ENCODE measurements around the gene ME3.

ME3 gene

GRCh38 chr11:86672007-86672621 lies at the start of gene ME3:
Gene ME3 (minus strand): TSS chr11:86672616.
- peak in 51 of 56 donors; percentile 10 to 80 (median 61) for DNase-seq

DNA sequence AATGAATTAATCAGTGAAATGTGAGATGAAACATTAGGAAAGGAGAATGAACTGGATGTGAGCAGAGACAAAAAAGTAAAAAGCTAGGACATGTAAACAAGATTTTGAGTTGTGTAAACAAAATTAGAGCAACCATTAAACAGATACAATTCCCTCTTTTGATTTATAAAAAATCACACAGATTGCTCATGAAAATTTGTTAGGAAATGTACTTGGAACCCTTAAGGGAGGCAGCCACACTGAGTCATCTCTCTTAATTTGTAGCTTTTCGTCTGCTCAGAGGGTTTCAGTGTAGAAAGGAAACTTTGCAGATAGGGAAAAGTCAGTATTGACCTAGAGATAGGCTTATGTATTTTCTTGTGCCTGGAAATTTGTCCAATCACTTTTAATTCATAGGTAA lies 49.6 kb upstream of the ME3 start:
- DNase-seq = no peak

DNA sequence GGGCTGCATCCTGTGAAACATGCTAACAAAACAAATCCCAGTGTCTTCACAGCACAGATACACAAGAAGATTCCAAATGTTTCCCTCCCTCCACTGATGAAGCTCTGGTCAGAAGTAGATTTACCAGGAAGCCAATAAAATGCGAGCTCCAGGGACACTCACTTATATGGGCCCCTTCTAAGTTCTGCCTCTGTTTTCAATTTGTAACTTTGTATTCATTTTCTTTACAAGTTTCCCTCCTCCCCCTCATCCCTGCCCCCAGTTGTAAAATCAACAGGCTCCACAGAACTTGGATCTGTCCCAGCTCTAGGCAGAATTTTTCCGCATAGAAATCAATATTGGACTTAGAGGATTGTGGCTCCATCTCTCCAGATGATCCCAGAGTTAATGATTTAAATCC lies 48.1 kb upstream of the ME3 start:
- no peak for DNase-seq

DNA sequence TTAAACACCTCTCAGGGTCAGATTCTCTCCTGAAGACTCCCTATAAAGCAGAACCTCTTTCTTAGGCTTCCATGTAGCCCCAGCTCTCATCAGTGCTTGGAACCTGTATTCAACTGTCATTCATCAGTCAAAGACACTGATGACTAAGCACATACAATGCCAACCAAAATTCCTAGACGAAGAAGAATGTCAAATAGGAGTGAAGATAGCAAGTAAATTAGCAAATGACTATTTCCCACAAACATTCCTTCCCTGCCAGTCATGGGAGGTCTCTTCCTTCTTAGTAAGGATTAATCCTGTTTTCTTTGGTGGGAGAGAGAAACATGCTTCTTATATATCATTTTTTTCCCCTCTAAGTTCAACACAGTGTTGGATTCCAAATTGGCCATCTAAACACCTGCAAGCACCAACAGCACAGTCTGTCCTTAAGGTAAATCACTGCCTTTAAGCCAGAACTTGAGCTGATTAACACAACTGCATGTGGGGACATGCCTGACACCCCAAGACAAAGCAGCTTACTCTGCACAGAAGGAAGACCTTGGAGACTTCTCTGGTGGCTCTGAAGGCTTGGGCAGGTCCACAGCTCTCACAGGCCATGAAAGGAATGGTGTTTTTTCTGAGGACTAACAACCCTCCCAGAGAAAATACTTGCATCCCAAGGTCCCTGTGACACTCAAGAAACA lies 47.5 kb upstream of the ME3 start:
- DNase-seq = no peak

- no peak for DNase-seq
Measured at GRCh38 chr11:86718999-86719398, 46.6 kb upstream of the ME3 start.

GRCh38 chr11:86718521-86718920 lies 46.1 kb upstream of the ME3 start:
- no peak for DNase-seq

GRCh38 chr11:86717817-86718501 lies 45.5 kb upstream of the ME3 start:
- DNase-seq = no peak

- no peak for DNase-seq
Measured at GRCh38 chr11:86715611-86716010, 43.2 kb upstream of the ME3 start.

DNA sequence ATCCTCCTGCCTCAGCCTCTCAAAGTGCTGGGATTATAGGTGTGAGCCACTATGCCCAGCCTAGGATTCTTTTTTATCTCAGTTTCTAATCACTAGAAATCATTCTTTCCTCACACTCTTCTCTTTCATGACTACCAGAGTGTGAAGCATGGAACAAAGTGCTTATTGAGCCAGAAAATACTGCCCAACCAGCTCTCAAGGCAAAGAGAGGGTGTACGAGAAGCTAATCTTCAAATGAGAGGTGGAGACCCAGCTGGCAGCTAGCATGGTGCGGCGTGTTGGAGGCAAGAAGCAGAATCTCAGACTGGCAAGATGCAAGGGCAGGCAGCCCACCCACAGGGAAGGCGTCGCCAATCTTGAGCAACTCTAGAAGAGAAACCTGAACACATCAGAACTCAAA lies 41.1 kb upstream of the ME3 start:
- no peak for DNase-seq

DNA sequence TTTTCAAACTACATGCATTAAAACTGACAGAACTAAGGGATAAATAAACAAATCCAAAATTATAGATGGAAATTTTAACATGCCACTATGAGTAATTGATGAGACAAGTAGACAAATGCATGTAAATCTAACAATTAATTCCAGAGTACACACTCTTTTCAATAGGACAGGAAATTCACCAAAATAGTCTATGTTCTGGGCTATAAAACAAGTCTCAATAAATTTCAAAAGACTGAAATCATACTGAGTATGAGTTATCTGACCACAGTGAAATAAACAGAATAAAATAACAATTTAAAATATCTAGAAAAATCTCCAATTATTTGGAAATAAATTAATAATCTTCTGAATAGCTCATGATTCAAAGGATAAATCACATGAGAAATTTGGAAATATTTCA lies 38.5 kb upstream of the ME3 start:
- DNase-seq = no peak

GRCh38 chr11:86708669-86709068 lies 36.3 kb upstream of the ME3 start:
- no peak for DNase-seq

DNA sequence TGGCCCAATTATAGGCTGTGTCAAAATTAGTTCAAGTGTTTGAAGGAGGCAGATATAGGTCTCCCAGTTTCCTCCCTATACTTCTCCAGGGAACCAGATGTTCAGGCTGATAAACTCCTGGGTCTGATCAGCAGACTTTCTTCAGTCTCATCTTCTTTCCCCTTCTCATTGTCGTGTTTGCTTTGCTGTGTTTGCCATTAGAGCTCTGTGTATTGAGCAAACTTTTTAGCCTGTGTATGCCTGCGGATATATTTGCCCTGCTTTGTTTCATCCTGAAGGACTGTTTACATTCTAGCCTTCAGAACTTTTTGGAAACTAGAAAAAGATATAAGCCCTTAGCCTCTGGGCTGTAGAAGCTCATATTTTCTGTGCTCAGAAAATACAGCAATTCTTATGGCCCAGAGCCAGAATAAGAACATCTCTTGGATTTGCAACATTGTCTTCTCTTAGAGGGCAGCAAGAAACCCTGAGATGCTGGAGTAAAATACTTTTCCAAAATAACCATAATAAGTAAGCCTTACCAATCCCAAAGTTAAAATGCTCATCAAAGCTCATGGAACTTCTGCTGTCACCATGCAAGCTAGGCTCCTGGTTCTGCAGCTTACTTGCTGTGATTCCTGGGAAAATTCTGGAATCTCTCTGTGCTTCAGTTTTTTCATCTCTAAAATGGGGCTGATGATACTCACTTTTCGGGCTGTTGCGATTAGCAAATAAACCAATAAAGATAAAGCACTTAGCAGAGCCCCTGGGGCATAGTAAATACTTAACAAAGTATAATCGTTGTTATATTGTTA lies 34.1 kb upstream of the ME3 start:
- no peak for DNase-seq

DNA sequence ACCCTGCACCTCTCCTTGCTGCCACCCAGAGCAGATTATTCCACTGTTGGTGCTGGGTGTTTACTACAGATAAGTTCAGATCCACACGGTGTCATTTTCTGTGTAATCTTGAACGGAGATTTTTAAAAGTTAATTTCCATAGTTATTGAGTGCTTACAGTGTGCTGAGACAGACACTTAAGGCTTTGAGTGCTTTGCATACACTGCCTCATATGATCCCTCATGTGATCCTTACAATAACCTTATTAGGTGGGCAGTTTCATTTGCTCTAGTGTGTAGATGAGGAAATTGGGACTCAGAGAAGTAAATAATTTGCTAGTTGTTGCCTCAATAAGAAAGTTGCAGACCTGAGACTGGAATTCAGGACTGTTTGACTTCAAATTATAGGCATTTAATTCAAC lies 32.3 kb upstream of the ME3 start:
- DNase-seq = no peak

- DNase-seq = no peak
Measured at GRCh38 chr11:86703987-86704386, 31.6 kb upstream of the ME3 start.

- DNase-seq = no peak
Measured at GRCh38 chr11:86702220-86702983, 30.0 kb upstream of the ME3 start.

GRCh38 chr11:86699040-86699791 lies 26.8 kb upstream of the ME3 start:
- DNase-seq = no peak

DNA sequence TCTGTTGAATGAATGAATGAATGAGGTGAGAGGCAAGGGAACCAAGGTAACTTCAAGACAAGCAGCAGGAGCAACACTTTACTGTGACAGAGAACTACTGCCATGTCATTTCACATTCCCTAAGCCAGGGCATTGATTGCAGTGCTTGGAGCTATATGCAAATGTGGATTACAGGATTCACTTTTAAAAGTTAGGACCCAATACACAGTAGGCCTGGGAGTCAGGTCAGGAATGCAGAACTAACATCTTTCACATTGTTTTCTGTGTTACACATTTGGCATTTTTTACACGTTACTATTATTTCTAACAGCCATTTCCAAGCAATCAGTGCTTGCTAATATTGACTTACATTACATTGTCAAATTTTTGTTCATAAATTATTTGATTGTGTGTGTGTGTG lies 26.2 kb upstream of the ME3 start:
- no peak for DNase-seq

DNA sequence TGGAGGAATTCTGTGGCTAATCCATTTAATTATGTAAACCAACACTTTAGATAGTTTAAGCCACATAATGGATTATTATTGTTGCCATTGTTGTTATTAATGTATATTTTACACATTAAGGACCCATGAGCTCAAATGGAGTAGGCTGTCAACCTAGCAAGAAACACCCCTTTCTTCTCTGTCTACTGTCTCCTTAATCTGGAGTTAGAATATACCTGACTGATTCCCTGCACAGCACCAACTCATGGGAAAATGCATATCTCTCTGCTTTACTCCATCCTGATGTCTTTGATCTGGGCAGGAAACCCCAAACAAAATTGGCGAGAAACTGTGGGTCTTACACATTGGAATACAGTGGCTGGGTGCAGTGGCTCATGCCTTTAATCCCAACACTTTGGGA lies 24.0 kb upstream of the ME3 start:
- DNase-seq = no peak

GRCh38 chr11:86696004-86696403 lies 23.6 kb upstream of the ME3 start:
- DNase-seq = no peak

- DNase-seq = no peak
Measured at GRCh38 chr11:86695373-86695772, 23.0 kb upstream of the ME3 start.

DNA sequence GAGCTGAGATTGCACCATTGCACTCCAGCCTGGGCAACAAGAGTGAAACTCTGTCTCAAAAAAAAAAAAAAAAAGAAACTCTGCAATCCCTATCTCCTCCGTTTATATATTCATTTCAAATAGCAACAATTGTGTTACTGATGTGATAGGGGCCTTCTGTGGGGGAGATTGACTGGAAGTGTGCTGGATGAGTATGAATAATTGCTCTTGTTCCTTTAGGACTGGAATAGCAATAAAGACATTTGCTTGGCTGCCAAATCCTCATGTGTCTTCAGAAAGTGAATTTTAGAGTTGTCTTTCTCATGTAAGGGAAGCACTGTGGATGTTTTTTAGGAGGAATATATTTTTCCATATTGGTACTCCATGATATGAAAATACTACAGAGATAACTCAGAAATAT lies 21.1 kb upstream of the ME3 start:
- no peak for DNase-seq
